HepG2 (cell line): ENCODE measurements around the gene GCHFR. TPM values are rescaled to one million over a fixed set of nuclear protein-coding genes. Genes with fewer than 3 reads are reported as not detected.
A peak's percentile ranks its signal among the peaks of the same experiment; 100 is the strongest.

Experiments
- ATAC-seq: fragments of 200-7000 bp; cut with Tn5 transposase; 3 replicates; pipeline ENCODE4 v1.9.1; 2020; ENCODE audit warnings: mild to moderate bottlenecking, moderate library complexity
- BruUV-seq: library from RNA; stranded (reverse); fragments of 400-500 nt; replicated peaks from 2 replicates; lab custom pipeline; 2021; lab: Mats Ljungman, UMichigan
- CTCF ChIA-PET: fragments of 300-600 bp; formaldehyde crosslinking; extraction: SDS; loops from one replicate; lab custom pipeline; 2021; ENCODE audit warnings: low total read pairs, inconsistent platforms, low intra/inter-chr PET ratio; lab: Yijun Ruan, JAX
- POLR2A ChIA-PET: fragments of 350-600 bp; sonication (Branson Sonifier 250); formaldehyde crosslinking; loops from one replicate; lab custom pipeline; 2020; ENCODE audit warnings: antibody characterized with exemption, inconsistent platforms; lab: Yijun Ruan, JAX
- DNase-seq: peaks from one replicate; pipeline ENCODE4 v3.0.0-alpha.2; 2015; ENCODE audit warnings: low spot score
- FAIRE-seq: peaks from 3 replicates; lab custom pipeline; 2011; peaks lifted over from hg19 to GRCh38; lab: Jason Lieb, UNC
- H2AFZ ChIP-seq: one replicate; pipeline ENCODE4 v1.6.1; 2011; ENCODE audit warnings: low read length, inconsistent platforms
- H3K27ac ChIP-seq: fragments of 300-600 bp; 3 replicates; pipeline ENCODE4 v1.8.0; 2011; ENCODE audit warnings: mixed run types, mild to moderate bottlenecking, mixed read lengths, low read length, inconsistent platforms; ENCODE audit not compliant: insufficient read depth; ENCODE audit errors: extremely low read length
- H3K27me3 ChIP-seq, 2 experiments: fragments of 200-600 bp in 1 of 2; 2 replicates in 1 of 2; 3 replicates in 1 of 2; pipeline versions ENCODE4 v1.6.0 to v1.8.0; 2011; ENCODE audit warnings: low read length in 2 of 2, mild to moderate bottlenecking in 2 of 2, moderate library complexity in 2 of 2, inconsistent platforms in 1 of 2; ENCODE audit not compliant: insufficient read depth in 2 of 2, control insufficient read depth in 1 of 2
- H3K36me3 ChIP-seq, 2 experiments: fragments of 200-600 bp in 1 of 2; replicated peaks in 1 of 2; 2 replicates in 1 of 2; 3 replicates in 1 of 2; pipeline versions ENCODE4 v1.5.1 to v1.8.0; 2011; ENCODE audit warnings: low read length in 2 of 2, inconsistent platforms in 1 of 2; ENCODE audit not compliant: insufficient read depth in 2 of 2, control insufficient read depth in 1 of 2
- H3K4me1 ChIP-seq: 2 replicates; pipeline ENCODE4 v1.5.1; 2012; ENCODE audit warnings: low read length, inconsistent platforms; ENCODE audit not compliant: insufficient read depth
- H3K4me2 ChIP-seq: 2 replicates; pipeline ENCODE4 v1.6.0; 2011; ENCODE audit warnings: low read depth, low read length, inconsistent platforms
- H3K4me3 ChIP-seq, 3 experiments: fragments of 200-600 bp in 1 of 3; sonication (generic), shearing (Covaris generic) in 1 of 3; replicated peaks in 1 of 3; 2 replicates each; pipeline ENCODE4 v1.5.1; 2011 to 2016; ENCODE audit warnings: low read length in 3 of 3, inconsistent platforms in 2 of 3, low read depth in 2 of 3, mild to moderate bottlenecking in 2 of 3, control low read depth in 1 of 3, mixed read lengths in 1 of 3; ENCODE audit not compliant: insufficient read depth in 1 of 3
- H3K79me2 ChIP-seq: one replicate; pipeline ENCODE4 v1.6.1; 2011; ENCODE audit warnings: low read length, inconsistent platforms; ENCODE audit not compliant: insufficient read depth
- H3K9ac ChIP-seq: 2 replicates; pipeline ENCODE4 v1.6.0; 2011; ENCODE audit warnings: mild to moderate bottlenecking, low read depth, low read length, inconsistent platforms; ENCODE audit not compliant: insufficient read depth
- H3K9me3 ChIP-seq: 2 replicates; pipeline ENCODE4 v1.5.1; 2012; ENCODE audit warnings: mild to moderate bottlenecking, low read length
- H4K20me1 ChIP-seq: 2 replicates; pipeline ENCODE4 v1.6.0; 2011; ENCODE audit warnings: inconsistent platforms, mild to moderate bottlenecking, low read length, moderate library complexity; ENCODE audit not compliant: insufficient read depth
- KDM3A ChIP-seq: IDR thresholded peaks from 2 replicates; pipeline ENCODE4 v1.6.1; 2018; ENCODE audit warnings: low read depth, missing compliant biosample characterization
- POLR2A ChIP-seq, 2 experiments: IDR thresholded peaks; 2 replicates each; pipeline ENCODE4 v1.6.1; 2011; ENCODE audit warnings: low read depth in 2 of 2, low read length in 2 of 2, mild to moderate bottlenecking in 1 of 2, moderate library complexity in 1 of 2; ENCODE audit not compliant: insufficient read depth in 1 of 2
- ZNF616 ChIP-seq: sonication (generic); formaldehyde crosslinking; IDR thresholded peaks from 2 replicates; pipeline ENCODE4 v1.5.0; 2020; ENCODE audit warnings: low read depth, mild to moderate bottlenecking, missing genetic modification reagents
- WGBS: methylation state at CpG from one replicate; pipeline ENCODE4 v1.1.6; 2017; ENCODE audit warnings: low lambda C conversion rate; 5-methylcytosine and 5-hydroxymethylcytosine counted together
- in situ Hi-C: cut with HindIII; loops from 2 replicates; pipeline ENCODE4 v1.10.0; 2017; ENCODE audit warnings: low pct_unique_long_range_greater_than_20kb; ENCODE audit not compliant: extremely low pct_ligation_motif_present
- intact Hi-C: fragments of 100-400 bp; cut with micrococcal nuclease; formaldehyde crosslinking; loops from one replicate; pipeline ENCODE4 v1.10.0; 2022; ENCODE audit not compliant: unreplicated experiment
- polyA plus RNA-seq, 8 experiments: library from polyadenylated mRNA; depleted of rRNA in 3 of 8; stranded (reverse) in 7 of 8; unstranded in 1 of 8; fragments of >200 nt; fragmentation: Illumina TruSeq in 4 of 8; extraction: Trizol in 4 of 8; gene quantifications; 2 replicates each; pipeline versions ENCODE4 v1.2.1 to v1.2.3, GENCODE V29; 2011 to 2016; ENCODE audit warnings: low read depth in 4 of 8, missing spikeins in 1 of 8, mixed read lengths in 1 of 8; ENCODE audit not compliant: insufficient read depth in 1 of 8
- total RNA-seq, 5 experiments: library from RNA; depleted of rRNA; stranded (reverse); fragments of >200 nt; fragmentation: Illumina TruSeq; extraction: Trizol; gene quantifications; 2 replicates each; pipeline ENCODE4 v1.2.3, GENCODE V29; 2016; ENCODE audit warnings: low read depth in 1 of 5
- TF ChIP-seq, protein P1 (sequence below): sonication (generic); formaldehyde crosslinking; IDR thresholded peaks from 2 replicates; pipeline ENCODE4 v1.4.0; 2020; ENCODE audit warnings: mild to moderate bottlenecking, missing genetic modification reagents
- TF ChIP-seq, protein P2 (sequence below): sonication (generic); formaldehyde crosslinking; IDR thresholded peaks from 2 replicates; pipeline ENCODE4 v1.5.1; 2020; ENCODE audit warnings: mild to moderate bottlenecking, missing genetic modification reagents, moderate library complexity

GCHFR gene
- total and polyA plus RNA-seq, 2 of the 13 experiments (the other 11 are each of a cell fraction or from before 2014, with no cell fraction given), result 51.5 to 92.4 TPM

- no peak overlapping the region for H3K27ac ChIP-seq
- no peaks in the 10 kb centered on the region; a peak in 1 of 5 replicates for H3K27me3 ChIP-seq
- no peaks in the 10 kb centered on the region for H3K9me3 ChIP-seq
- peaks cover 18% of the 10 kb centered on the region for H3K79me2 ChIP-seq
- H3K4me3 ChIP-seq, result no peak overlapping the region
- 85% methylated on average over 5 of the region's 8 CpGs for WGBS
- DNase-seq, result no peak
- H3K4me1 ChIP-seq, result peaks cover 26% of the 10 kb centered on the region
- POLR2A ChIA-PET, result no interaction called here
- no peaks in the 10 kb centered on the region for H4K20me1 ChIP-seq
- no peak overlapping the region for H2AFZ ChIP-seq
- TF ChIP-seq KDM3A (CRISPR knock-in tag), result no peak
- H3K4me2 ChIP-seq, result peak overlapping the region; percentile 97
- intact Hi-C loops (no loop called here), in situ Hi-C loops (no loop called here)
- peaks cover 7 to 22% of the 10 kb centered on the region in 2 experiments for H3K36me3 ChIP-seq
- ATAC-seq, result no peak
- FAIRE-seq, result no peak
- H3K9ac ChIP-seq, result 0 out of 2 replicates have a peak overlapping the region, but pooled peaks have one; percentile 81
- no TSS peak for BruUV-seq
- CTCF ChIA-PET, result no interaction called here
These were observed 45.1 kb downstream of the GCHFR start for GRCh38 chr15:40808861-40809450.

GRCh38 chr15:40812721-40813425 lies 49.0 kb downstream of the GCHFR start:
- FAIRE-seq (no peak), ATAC-seq (no peak), DNase-seq (no peak)
- TF ChIP-seq, protein P1, sequence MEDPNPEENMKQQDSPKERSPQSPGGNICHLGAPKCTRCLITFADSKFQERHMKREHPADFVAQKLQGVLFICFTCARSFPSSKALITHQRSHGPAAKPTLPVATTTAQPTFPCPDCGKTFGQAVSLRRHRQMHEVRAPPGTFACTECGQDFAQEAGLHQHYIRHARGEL (CRISPR knock-in tag), result no peak
- TF ChIP-seq ZNF616 (CRISPR knock-in tag) (no peak), POLR2A (IDR thresholded peaks at IDR 0.05; ENCODE audit: insufficient read depth in 1 of 2, low read depth in 2 of 2, low read length in 2 of 2) (0 out of 4 replicates have a peak, but pooled peaks of 1 of the 2 experiments have one; percentile 21)
- TF ChIP-seq, protein P2, sequence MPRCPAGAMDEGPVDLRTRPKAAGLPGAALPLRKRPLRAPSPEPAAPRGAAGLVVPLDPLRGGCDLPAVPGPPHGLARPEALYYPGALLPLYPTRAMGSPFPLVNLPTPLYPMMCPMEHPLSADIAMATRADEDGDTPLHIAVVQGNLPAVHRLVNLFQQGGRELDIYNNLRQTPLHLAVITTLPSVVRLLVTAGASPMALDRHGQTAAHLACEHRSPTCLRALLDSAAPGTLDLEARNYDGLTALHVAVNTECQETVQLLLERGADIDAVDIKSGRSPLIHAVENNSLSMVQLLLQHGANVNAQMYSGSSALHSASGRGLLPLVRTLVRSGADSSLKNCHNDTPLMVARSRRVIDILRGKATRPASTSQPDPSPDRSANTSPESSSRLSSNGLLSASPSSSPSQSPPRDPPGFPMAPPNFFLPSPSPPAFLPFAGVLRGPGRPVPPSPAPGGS (CRISPR knock-in tag), result no peak
- Histone ChIP-seq H4K20me1 (no peaks in the 10 kb centered on the region), H3K36me3 (peaks cover 8 to 22% of the 10 kb centered on the region in 2 experiments), H3K27me3 (no peaks in the 10 kb centered on the region; a peak in 1 of 5 replicates), H2AFZ (no peak overlapping the region), H3K27ac (no peak overlapping the region), H3K4me3 (no peak overlapping the region), H3K4me1 (peaks cover 15% of the 10 kb centered on the region), H3K9me3 (no peaks in the 10 kb centered on the region), H3K9ac (no peak overlapping the region), H3K79me2 (peaks cover 6% of the 10 kb centered on the region), H3K4me2 (no peak overlapping the region)
- in situ Hi-C loops (no loop called here), intact Hi-C loops (no loop called here)
- 94% methylated on average over 10 of the region's 12 CpGs for WGBS
- no TSS peak for BruUV-seq
- CTCF ChIA-PET, result no interaction called here
- POLR2A ChIA-PET, result no interaction called here
